GM11168 (cell line): ENCODE data around the gene SORBS2.
"Not testable (repeated sequence)": the region's sequence is repeated elsewhere in the genome, so short reads cannot be mapped to it uniquely, and the experiment has no call there.

Experiments used
- in situ Hi-C: fragments of 300-500 bp; cut with MboI; formaldehyde crosslinking; loops from one replicate; pipeline ENCODE4 v1.12.0; 2022; ENCODE audit warnings: low sequenced_read_pairs; ENCODE audit not compliant: unreplicated experiment

Gene SORBS2

DNA sequence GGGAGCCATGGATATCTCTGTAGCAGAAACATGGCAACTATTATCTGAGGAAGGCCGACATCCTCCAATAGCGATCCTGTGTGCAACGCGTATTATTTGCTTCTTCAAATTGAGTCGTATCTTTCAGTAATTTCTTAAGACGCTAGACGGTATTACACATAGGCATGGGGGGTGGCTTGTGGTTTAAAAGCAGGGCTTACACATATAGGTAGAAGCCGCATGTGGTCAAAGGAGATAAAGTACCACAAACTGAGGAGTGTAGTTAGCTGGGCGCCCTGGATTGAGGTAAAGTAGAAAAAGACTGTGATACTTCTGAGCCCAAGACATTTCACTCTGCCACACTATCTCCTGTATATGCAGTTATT lies 94.6 kb downstream of the SORBS2 start:
- in situ Hi-C loops: no loop called here

DNA sequence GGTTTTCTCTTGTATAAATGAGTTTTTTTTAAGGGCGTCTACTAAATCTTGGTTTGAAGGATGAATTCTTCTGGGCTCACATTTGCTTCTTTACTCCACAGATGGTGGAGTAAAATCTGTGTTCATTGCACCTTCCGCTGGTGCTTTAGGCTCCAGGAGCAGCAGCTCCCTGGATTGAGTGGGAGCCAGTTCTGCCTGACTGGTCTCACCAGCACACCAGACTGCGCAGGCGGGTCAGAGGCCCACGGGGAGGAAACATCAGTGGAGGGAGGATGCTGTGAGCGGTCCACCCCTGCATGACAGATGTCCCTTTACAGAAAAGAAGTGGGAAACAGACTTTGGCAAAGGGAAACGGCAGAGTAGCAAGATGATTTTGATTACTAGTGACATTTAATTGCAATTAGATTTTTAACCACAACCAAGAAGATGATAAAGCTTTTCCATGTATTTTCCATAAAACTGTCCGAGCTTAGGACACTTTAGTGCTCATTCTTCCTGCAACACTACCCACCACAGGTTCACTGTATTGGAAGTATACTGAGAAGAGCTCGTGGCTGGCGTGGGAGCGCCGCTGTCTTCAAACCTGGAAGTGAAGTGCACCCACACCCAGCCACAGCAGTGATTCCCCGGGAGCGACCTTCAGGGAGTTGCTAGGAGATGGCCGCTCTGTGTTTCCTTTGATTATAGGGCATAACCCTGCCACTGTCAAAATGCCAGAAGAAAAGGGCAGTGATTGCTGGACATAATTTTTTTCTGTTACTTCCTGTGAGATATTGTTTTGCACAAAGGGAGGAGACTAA lies 95.2 kb downstream of the SORBS2 start:
- in situ Hi-C loops: no loop called here

DNA sequence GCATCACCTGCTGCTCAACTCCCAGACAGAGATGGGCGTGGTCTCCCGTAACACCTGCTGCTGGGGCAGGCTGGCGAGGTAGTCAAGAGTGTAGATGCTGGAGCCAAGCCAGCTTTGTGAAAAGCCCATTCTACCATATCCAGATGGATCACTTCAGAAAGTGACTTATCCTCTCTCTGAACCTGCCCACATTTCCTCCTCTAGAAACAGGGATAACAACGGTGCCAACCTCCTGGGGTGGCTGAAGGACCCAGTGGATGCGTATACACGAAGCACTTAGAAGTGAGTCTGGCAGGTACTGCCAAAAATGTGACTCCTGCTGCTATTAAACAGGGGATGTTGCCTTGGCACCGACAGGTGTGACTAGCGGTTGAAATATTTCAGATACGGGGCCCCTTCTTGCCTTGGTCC lies 95.8 kb downstream of the SORBS2 start:
- in situ Hi-C loops: no loop called here

DNA sequence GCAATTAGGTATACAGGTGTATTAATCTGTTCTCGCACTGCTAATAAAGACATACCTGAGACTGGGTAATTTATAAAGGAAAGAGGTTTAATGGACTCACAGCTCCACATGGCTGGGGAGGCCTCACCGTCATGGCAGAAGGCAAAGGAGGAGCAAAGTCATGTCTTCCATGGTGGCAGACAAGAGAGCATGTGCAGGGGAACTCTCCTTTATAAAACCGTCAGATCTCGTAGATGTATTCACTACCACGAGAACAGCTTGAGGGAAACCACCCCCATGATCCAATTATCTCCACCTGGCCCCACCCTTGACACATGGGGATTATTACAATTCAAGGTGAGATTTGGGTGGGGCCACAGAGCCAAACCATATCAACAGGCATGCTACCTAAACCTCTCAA lies 97.5 kb downstream of the SORBS2 start:
- in situ Hi-C loops: not testable (repeated sequence)

DNA sequence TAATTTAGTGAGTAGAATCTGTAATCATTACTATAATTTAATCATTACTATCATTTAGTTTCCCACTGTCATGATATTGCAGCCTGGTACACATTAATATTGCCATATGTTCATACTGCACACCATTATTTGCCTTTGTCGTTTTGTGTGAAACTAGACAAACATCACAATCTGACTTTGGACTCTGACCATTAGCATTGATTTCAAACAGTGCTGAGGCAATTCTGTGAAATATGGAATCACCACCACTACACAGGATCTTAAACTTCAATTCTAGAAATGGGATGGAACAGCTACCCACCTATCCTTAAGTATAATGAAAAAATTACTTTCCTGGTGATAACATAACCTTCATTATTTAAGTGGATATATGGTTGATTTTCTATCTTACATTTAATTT lies 98.3 kb downstream of the SORBS2 start:
- in situ Hi-C loops: no loop called here

DNA sequence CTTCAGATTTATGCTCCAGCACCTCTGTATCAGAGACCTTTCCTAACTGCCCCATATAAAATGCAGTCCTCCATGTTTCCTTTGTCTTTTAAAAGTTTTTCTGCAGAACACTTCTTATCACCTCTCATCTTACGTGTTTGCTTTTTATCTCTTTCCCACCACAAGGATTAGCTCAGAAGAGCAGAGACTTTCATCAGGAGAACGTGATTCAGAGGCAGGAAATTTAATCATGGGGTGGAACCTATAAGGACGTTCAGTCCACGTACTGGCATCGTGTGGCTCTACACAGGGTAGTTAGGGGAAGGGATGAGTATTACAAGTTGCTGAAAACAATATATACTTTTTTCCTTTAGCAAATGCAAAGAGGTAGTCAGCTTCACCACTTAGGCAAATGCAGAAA lies 98.7 kb downstream of the SORBS2 start:
- in situ Hi-C loops: no loop called here

DNA sequence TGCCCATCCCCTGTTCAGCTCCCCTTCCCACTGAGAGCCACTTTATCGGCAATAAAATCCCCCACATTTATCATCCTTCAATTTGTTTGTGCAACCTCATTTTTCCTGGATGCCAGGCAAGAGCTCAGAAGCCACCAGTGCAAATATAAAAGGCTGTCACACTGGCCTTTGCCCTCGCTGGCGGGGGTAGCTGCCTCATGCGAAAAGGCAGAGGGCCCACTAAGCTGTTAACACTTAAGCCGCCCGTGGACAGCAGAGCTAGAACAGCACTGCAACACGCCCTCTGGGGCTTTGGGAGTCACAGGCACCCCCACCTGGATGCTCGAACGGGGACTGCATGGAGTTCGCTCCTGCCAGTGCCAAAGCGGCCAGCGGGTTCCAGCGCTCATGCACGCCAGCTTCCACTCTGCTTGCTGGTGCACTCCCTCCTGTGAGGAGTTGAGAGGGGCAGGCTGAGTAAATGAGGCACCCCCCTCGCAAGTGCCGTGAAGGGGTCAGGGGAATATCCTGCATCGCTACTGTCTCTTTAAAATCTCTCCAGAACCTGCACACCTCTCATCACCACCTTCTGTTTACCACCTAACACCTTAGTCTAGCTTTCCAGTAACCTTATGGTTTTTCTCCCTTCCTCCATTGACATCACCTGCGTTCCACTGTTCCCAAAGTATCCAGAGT lies 99.5 kb downstream of the SORBS2 start:
- in situ Hi-C loops: no loop called here

GRCh38 chr4:185711726-185712125 lies 100.3 kb downstream of the SORBS2 start:
- in situ Hi-C loops: no loop called here

- in situ Hi-C loops: no loop called here
Measured at GRCh38 chr4:185710487-185710995, 101.5 kb downstream of the SORBS2 start.

GRCh38 chr4:185709802-185710486 lies 102.0 kb downstream of the SORBS2 start:
- in situ Hi-C loops: no loop called here

GRCh38 chr4:185708348-185708747 lies 103.6 kb downstream of the SORBS2 start:
- in situ Hi-C loops: no loop called here

- in situ Hi-C loops: not testable (repeated sequence)
Measured at GRCh38 chr4:185707622-185708021, 104.4 kb downstream of the SORBS2 start.

GRCh38 chr4:185702147-185702663 lies 109.8 kb downstream of the SORBS2 start:
- in situ Hi-C loops: no loop called here

GRCh38 chr4:185700630-185701029 lies 111.4 kb downstream of the SORBS2 start:
- in situ Hi-C loops: no loop called here

DNA sequence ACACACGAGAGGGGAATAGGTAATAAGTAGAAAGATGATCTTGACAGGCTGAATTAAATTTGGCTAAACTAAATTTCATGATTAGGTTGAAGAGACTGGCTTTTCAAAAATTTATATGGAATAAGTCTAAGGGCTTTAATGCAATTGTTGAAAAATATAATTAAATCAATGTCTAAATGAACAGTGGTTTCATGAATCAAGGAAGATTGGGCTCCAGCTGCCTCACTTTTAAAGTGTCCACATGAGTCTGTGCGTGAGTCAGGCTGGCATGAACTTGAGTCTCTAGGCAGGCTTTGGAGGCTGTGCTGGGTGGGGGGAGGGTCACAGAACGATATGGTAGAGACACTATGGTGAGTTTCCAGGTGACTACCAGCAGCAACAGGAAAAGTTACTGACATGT lies 111.9 kb downstream of the SORBS2 start:
- in situ Hi-C loops: no loop called here

- in situ Hi-C loops: no loop called here
Measured at GRCh38 chr4:185697488-185697887, 114.5 kb downstream of the SORBS2 start.

DNA sequence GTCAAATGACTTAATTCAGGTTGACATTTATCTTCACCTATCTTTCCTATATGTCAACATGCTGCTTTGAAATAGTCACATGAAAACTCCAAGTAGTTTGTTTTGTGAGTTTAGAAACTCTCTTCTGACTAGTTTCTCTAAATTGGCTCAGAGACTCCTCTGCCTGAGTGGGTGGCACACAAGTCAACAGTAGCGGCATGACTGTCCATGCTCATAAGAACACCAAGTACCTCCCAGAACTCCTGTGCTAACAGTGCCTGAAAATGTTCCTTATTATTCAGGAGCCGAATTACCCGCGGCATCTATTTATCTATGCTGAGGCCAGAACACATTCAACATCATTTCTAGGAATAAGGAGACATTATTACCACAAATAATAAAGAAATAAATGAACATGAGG lies 116.3 kb downstream of the SORBS2 start:
- in situ Hi-C loops: no loop called here

DNA sequence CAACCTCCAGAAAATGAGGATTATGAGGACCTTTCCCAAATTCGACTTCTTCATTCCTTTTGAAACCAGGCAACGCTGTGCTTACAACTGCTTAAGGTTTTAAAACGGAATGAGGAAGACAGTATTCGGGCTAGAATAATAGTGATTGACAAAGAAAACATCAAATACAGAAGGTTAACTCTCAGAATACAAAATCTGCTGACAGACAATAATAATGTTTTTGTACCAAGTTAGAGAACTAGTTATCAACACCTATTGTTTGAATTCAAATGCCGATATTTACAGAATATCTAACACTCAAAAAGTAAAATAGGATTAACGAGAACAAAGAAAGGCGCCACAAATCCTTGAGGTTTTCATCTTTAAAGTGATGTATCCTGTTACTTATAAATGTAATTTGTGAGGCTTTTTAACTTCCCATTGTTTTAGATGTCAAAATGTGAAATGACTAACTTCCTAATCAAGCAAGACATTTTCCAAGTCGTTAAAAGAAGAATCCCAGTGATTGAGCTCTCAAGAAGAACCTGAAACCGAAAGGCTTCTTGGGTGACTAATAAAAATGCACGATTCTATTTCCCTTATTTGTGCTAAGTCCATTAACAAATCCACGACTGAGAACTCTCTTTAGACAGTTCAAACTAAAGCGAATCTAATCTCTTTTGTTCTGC lies 118.3 kb downstream of the SORBS2 start:
- in situ Hi-C loops: no loop called here

DNA sequence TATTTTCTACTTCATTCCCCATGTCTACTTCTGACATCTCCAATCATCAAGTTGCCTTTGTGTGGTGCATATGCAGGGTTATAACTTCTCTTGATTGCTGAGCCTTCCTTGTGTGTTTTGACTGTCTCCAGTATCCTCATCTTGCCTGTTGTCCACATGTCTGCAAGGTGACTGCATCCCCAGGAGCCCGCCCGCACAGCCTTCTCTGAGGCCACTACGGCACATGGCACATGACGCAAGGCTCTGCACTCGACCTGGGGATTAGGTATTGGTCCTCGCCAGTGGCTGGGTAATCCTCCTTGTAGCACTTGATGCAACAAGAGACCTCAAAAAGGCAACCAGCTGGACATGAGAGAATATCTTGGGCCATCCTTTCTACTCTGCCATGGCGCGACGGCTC lies 122.6 kb downstream of the SORBS2 start:
- in situ Hi-C loops: no loop called here

- in situ Hi-C loops: no loop called here
Measured at GRCh38 chr4:185685804-185686203, 126.2 kb downstream of the SORBS2 start.
